ENCODE measurements around the gene SLC3A2.

SLC3A2 gene

DNA sequence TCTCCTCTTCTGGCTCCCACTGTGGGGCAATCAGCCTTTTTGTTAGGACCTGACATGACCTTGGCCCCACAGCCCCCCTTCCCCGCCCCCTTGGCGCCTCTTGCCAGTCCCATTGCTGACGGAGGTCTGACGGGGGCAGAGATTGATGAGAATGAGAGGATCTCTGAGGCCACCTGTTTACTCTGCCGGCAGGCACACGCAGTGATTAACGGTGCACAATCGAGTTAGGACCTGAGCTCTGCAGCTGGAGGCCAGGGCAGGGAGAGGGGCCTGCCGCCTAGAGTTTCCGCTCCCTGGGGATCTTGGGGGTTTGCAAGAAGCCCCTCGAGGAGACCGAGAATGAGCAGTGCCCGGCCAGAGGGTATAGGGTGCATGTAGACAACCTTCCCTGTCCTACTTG, 47.3 kb downstream of the SLC3A2 start:
- peaks cover 10 to 78% (median 40%) of the 10 kb centered on the region in 5 experiments for H3K27me3 ChIP-seq (replicated peaks in 2 of 5; ENCODE audit: control insufficient read depth in 4 of 5, insufficient read depth in 5 of 5, low read length in 4 of 5)
- H3K36me3 ChIP-seq (ENCODE audit: control insufficient read depth in 4 of 4, insufficient read depth in 4 of 4, low read length in 3 of 4) = no peaks in the 10 kb centered on the region
- 24% methylated on average over 10 of the region's 13 CpGs for WGBS (ENCODE audit: insufficient coverage)
- CTCF ChIA-PET = no interaction called here
- peaks cover 0 to 25% (median 20%) of the 10 kb centered on the region in 4 experiments for H3K4me1 ChIP-seq (ENCODE audit: control extremely low read depth in 1 of 4, control insufficient read depth in 4 of 4, insufficient read depth in 4 of 4, low read length in 3 of 4)
- POLR2A ChIA-PET = no interaction called here
- DNase-seq = peak in 1 of 3 donors; percentile 20
- H3K4me3 ChIP-seq (ENCODE audit: control insufficient read depth in 1 of 7, extremely low read depth in 1 of 7, insufficient read depth in 4 of 7, low read depth in 2 of 7, low read length in 6 of 7) = no peak overlapping the region
- H3K27ac ChIP-seq (ENCODE audit: insufficient read depth in 1 of 2, low read depth in 1 of 2, low read length in 2 of 2, poor library complexity in 1 of 2, severe bottlenecking in 2 of 2) = no peak overlapping the region
- H3K9me3 ChIP-seq (ENCODE audit: control extremely low read depth in 1 of 5, control insufficient read depth in 4 of 5, insufficient read depth in 2 of 5, low read depth in 1 of 5, low read length in 4 of 5) = peaks cover 0 to 1% (median 0%) of the 10 kb centered on the region in 5 experiments

DNA sequence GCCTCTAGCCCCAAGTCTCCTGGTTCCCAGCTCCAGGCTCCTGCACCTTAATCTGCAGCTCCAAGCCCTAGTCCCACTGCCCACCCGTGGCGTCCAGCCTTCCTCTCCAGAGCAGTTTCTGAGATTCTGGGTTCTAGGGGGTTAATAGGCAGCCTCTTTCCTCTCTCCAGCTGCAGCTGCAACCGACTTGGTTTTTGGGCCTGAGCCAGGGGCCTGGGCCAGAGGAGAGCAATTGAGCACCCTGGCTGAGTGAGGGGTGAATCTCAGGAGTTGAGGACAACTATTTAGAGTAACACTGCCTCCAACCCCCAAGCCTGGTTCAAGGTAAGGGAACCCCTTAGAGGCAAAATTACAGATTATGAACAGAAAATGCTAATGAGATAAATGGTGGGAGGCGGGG, 49.5 kb downstream of the SLC3A2 start:
- Histone ChIP-seq H3K9me3 (ENCODE audit: control extremely low read depth in 1 of 5, control insufficient read depth in 4 of 5, insufficient read depth in 2 of 5, low read depth in 1 of 5, low read length in 4 of 5) (no peaks in the 10 kb centered on the region), H3K4me3 (ENCODE audit: control insufficient read depth in 1 of 7, extremely low read depth in 1 of 7, insufficient read depth in 4 of 7, low read depth in 2 of 7, low read length in 6 of 7) (no peak overlapping the region), H3K4me1 (ENCODE audit: control extremely low read depth in 1 of 4, control insufficient read depth in 4 of 4, insufficient read depth in 4 of 4, low read length in 3 of 4) (peaks cover 0 to 17% (median 12%) of the 10 kb centered on the region in 4 experiments), H3K27me3 (replicated peaks in 2 of 5; ENCODE audit: control insufficient read depth in 4 of 5, insufficient read depth in 5 of 5, low read length in 4 of 5) (peaks cover 10 to 58% (median 36%) of the 10 kb centered on the region in 5 experiments), H3K27ac (ENCODE audit: insufficient read depth in 1 of 2, low read depth in 1 of 2, low read length in 2 of 2, poor library complexity in 1 of 2, severe bottlenecking in 2 of 2) (no peak overlapping the region), H3K36me3 (ENCODE audit: control insufficient read depth in 4 of 4, insufficient read depth in 4 of 4, low read length in 3 of 4) (no peaks in the 10 kb centered on the region)
- 100% methylated on average over 1 of the region's 4 CpGs for WGBS (ENCODE audit: insufficient coverage)
- POLR2A ChIA-PET = no interaction called here
- DNase-seq = no peak
- CTCF ChIA-PET = interaction anchor here (1.3 to 1.9 kb wide), 2 partner anchors 21 to 24 kb away, joined by 3 to 6 read pairs; no protein-coding TSS in a partner anchor

DNA sequence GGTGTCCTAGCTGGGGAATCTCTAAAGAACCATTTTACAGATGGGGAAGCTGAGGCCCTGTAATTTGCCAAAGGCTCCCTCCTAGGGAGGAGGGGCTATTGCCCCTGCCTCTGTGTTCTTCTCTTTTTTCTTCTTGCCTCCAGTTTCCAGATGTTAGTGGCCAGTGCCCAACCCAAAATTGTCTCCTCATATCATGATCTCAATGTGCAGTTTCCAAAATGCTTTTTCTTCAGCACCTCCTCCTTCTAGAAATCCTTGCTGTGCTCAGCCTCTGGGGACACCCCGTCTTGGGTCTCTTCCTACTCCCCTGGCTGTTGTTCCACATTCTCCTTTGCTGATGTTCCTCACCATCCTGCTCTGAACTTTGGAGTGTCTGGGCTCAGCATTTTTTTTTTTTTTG, 50.0 kb downstream of the SLC3A2 start:
- 63% methylated on average over 1 of the region's 1 CpG for WGBS (ENCODE audit: insufficient coverage)
- CTCF ChIA-PET = interaction anchor here (1.9 kb wide), 1 partner anchor 24 kb away, joined by 6 read pairs; no protein-coding TSS in a partner anchor
- Histone ChIP-seq H3K4me1 (ENCODE audit: control extremely low read depth in 1 of 4, control insufficient read depth in 4 of 4, insufficient read depth in 4 of 4, low read length in 3 of 4) (peaks cover 0 to 14% (median 10%) of the 10 kb centered on the region in 4 experiments), H3K27me3 (replicated peaks in 2 of 5; ENCODE audit: control insufficient read depth in 4 of 5, insufficient read depth in 5 of 5, low read length in 4 of 5) (peaks cover 10 to 52% (median 36%) of the 10 kb centered on the region in 5 experiments), H3K4me3 (ENCODE audit: control insufficient read depth in 1 of 7, extremely low read depth in 1 of 7, insufficient read depth in 4 of 7, low read depth in 2 of 7, low read length in 6 of 7) (no peak overlapping the region), H3K36me3 (ENCODE audit: control insufficient read depth in 4 of 4, insufficient read depth in 4 of 4, low read length in 3 of 4) (no peaks in the 10 kb centered on the region), H3K27ac (ENCODE audit: insufficient read depth in 1 of 2, low read depth in 1 of 2, low read length in 2 of 2, poor library complexity in 1 of 2, severe bottlenecking in 2 of 2) (no peak overlapping the region), H3K9me3 (ENCODE audit: control extremely low read depth in 1 of 5, control insufficient read depth in 4 of 5, insufficient read depth in 2 of 5, low read depth in 1 of 5, low read length in 4 of 5) (no peaks in the 10 kb centered on the region)
- no peak for DNase-seq
- POLR2A ChIA-PET = no interaction called here

DNA sequence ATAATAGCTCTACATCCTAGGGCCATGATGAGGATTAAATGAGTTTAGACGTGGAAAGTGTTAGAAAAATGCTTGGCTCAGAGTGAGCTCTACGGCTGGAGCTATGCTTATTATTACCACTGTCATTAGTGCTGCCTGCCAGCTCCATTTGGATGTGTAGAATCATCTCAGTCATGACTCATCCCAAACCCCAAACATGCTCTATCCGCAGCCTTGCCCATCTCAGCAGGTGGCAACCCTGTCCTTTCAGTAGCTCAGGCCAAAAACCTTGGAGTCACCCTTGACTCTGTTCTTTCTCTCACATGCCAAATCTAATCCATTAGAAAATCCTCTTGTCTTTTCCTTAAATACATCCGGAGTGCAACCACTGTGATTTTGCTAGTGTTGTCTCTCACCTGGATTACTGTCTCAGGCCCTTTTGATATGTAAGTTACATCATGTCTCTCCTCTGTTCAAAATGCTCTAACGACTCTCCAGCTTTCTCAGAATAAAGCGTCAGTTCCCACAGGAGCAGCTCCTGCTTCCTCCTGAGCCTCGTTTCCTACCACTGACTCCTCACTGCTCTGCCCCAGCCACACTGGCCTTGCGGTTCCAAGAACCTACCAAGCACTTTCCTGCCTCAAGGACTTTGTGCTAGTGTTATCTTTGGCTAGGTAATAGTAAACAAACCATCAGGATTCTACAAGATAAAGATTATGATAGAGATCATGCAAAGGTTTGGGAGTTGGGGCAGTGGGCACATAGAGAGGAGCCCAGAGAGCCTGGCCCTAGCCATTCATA, 51.0 kb downstream of the SLC3A2 start:
- H3K4me3 ChIP-seq (ENCODE audit: control insufficient read depth in 1 of 7, extremely low read depth in 1 of 7, insufficient read depth in 4 of 7, low read depth in 2 of 7, low read length in 6 of 7) = no peak overlapping the region
- no peaks in the 10 kb centered on the region for H3K36me3 ChIP-seq (ENCODE audit: control insufficient read depth in 4 of 4, insufficient read depth in 4 of 4, low read length in 3 of 4)
- DNase-seq = no peak
- H3K27ac ChIP-seq (ENCODE audit: insufficient read depth in 1 of 2, low read depth in 1 of 2, low read length in 2 of 2, poor library complexity in 1 of 2, severe bottlenecking in 2 of 2) = no peak overlapping the region
- H3K27me3 ChIP-seq (replicated peaks in 2 of 5; ENCODE audit: control insufficient read depth in 4 of 5, insufficient read depth in 5 of 5, low read length in 4 of 5) = peaks cover 10 to 42% (median 28%) of the 10 kb centered on the region in 5 experiments
- H3K9me3 ChIP-seq (ENCODE audit: control extremely low read depth in 1 of 5, control insufficient read depth in 4 of 5, insufficient read depth in 2 of 5, low read depth in 1 of 5, low read length in 4 of 5) = no peaks in the 10 kb centered on the region
- H3K4me1 ChIP-seq (ENCODE audit: control extremely low read depth in 1 of 4, control insufficient read depth in 4 of 4, insufficient read depth in 4 of 4, low read length in 3 of 4) = peaks cover 0 to 4% (median under 1%) of the 10 kb centered on the region in 4 experiments
- ChIA-PET POLR2A (no interaction called here), CTCF (interaction anchor here (1.9 kb wide), 1 partner anchor 25 kb away, joined by 6 read pairs; no protein-coding TSS in a partner anchor)
- 90% methylated on average over 4 of the region's 8 CpGs for WGBS (ENCODE audit: insufficient coverage)

DNA sequence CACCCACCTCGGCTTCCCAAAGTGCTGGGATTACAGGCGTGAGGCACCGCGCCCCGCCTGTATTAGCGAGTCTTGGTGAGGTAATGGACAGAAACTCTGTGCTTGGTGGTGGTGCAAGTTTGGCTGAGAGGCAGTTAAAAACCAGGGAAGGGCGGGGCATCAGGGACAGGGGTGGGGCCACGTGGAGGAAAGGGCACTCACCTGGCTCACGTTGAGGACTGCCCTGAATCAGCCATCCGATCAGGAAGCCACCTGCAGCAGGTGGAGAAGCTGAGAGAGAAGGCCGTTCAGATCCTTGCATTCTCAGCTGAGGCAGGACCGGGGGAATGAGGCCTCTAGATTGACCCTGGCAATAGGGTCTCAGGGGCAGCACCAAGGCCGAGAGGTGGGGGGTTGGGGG, 52.6 kb downstream of the SLC3A2 start:
- no peak overlapping the region for H3K4me3 ChIP-seq (ENCODE audit: control insufficient read depth in 1 of 7, extremely low read depth in 1 of 7, insufficient read depth in 4 of 7, low read depth in 2 of 7, low read length in 6 of 7)
- 87% methylated on average over 11 of the region's 13 CpGs for WGBS (ENCODE audit: insufficient coverage)
- H3K9me3 ChIP-seq (ENCODE audit: control extremely low read depth in 1 of 5, control insufficient read depth in 4 of 5, insufficient read depth in 2 of 5, low read depth in 1 of 5, low read length in 4 of 5) = peaks cover 0 to 2% (median 0%) of the 10 kb centered on the region in 5 experiments
- ChIA-PET CTCF (no interaction called here), POLR2A (no interaction called here)
- no peak for DNase-seq
- peaks cover 4 to 26% (median 14%) of the 10 kb centered on the region in 5 experiments for H3K27me3 ChIP-seq (replicated peaks in 2 of 5; ENCODE audit: control insufficient read depth in 4 of 5, insufficient read depth in 5 of 5, low read length in 4 of 5)
- no peaks in the 10 kb centered on the region for H3K4me1 ChIP-seq (ENCODE audit: control extremely low read depth in 1 of 4, control insufficient read depth in 4 of 4, insufficient read depth in 4 of 4, low read length in 3 of 4)
- no peak overlapping the region for H3K27ac ChIP-seq (ENCODE audit: insufficient read depth in 1 of 2, low read depth in 1 of 2, low read length in 2 of 2, poor library complexity in 1 of 2, severe bottlenecking in 2 of 2)
- no peaks in the 10 kb centered on the region for H3K36me3 ChIP-seq (ENCODE audit: control insufficient read depth in 4 of 4, insufficient read depth in 4 of 4, low read length in 3 of 4)

DNA sequence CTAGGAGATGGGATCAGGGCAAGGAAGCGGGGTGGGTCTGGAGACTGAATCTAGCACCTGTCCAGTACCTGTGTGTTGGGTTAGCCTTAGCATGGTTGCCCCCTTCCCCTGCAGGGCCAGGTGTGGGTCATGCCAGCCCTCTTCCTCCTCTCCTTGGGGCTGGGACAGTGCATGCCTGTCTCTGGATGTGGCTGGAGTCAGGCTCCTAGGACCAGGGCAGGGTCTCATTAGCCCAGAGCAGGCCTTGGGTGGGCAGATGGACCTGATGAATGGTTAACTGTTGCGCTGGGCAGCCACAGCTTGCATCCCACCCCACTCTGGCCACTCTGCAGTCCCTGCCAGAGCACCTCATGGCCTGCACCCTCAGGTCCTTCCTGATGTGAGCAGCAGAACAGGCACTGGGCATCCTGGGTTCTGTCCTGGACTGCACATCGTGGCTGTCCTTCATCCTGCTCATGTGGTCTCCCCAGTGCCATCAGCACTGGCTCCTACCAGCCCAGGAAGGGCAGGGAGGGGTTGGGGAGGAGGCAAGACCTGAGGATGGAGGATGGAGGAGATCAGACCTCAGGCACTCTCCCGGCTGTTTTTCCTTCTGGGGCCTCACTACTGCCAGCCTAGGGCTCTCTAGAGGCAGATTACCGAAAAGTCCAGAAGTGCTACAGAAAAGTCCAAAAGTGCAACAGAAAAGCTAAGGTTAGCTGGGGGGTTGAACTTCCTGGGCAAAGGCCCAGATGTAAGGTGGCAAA, 53.2 kb downstream of the SLC3A2 start:
- WGBS (ENCODE audit: insufficient coverage) = 94% methylated on average over 4 of the region's 5 CpGs
- ChIA-PET CTCF (no interaction called here), POLR2A (no interaction called here)
- no peak for DNase-seq
- Histone ChIP-seq H3K27ac (ENCODE audit: insufficient read depth in 1 of 2, low read depth in 1 of 2, low read length in 2 of 2, poor library complexity in 1 of 2, severe bottlenecking in 2 of 2) (no peak overlapping the region), H3K9me3 (ENCODE audit: control extremely low read depth in 1 of 5, control insufficient read depth in 4 of 5, insufficient read depth in 2 of 5, low read depth in 1 of 5, low read length in 4 of 5) (peaks cover 0 to 2% (median 0%) of the 10 kb centered on the region in 5 experiments), H3K4me3 (ENCODE audit: control insufficient read depth in 1 of 7, extremely low read depth in 1 of 7, insufficient read depth in 4 of 7, low read depth in 2 of 7, low read length in 6 of 7) (no peak overlapping the region), H3K4me1 (ENCODE audit: control extremely low read depth in 1 of 4, control insufficient read depth in 4 of 4, insufficient read depth in 4 of 4, low read length in 3 of 4) (no peaks in the 10 kb centered on the region), H3K36me3 (ENCODE audit: control insufficient read depth in 4 of 4, insufficient read depth in 4 of 4, low read length in 3 of 4) (no peaks in the 10 kb centered on the region), H3K27me3 (replicated peaks in 2 of 5; ENCODE audit: control insufficient read depth in 4 of 5, insufficient read depth in 5 of 5, low read length in 4 of 5) (peaks cover 0 to 20% (median 9%) of the 10 kb centered on the region in 5 experiments)

DNA sequence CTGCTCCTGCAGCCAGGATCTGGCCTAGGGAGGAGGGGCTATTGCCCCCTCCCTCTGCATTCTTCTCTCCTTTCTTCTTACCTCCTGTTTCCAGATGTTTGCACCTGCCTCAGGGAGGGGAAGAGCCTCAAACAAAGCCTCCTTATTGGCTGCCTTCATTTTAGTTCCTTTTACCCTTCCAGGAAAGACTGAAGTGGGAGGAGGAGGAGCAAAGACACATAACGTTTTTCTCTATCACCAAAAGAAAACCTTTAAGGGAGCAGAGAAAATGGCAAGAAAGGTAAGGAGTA, 53.7 kb downstream of the SLC3A2 start:
- Histone ChIP-seq H3K9me3 (ENCODE audit: control extremely low read depth in 1 of 5, control insufficient read depth in 4 of 5, insufficient read depth in 2 of 5, low read depth in 1 of 5, low read length in 4 of 5) (peaks cover 0 to 2% (median 0%) of the 10 kb centered on the region in 5 experiments), H3K27me3 (replicated peaks in 2 of 5; ENCODE audit: control insufficient read depth in 4 of 5, insufficient read depth in 5 of 5, low read length in 4 of 5) (peaks cover 0 to 15% (median 4%) of the 10 kb centered on the region in 5 experiments), H3K36me3 (ENCODE audit: control insufficient read depth in 4 of 4, insufficient read depth in 4 of 4, low read length in 3 of 4) (no peaks in the 10 kb centered on the region), H3K4me3 (ENCODE audit: control insufficient read depth in 1 of 7, extremely low read depth in 1 of 7, insufficient read depth in 4 of 7, low read depth in 2 of 7, low read length in 6 of 7) (no peak overlapping the region), H3K27ac (ENCODE audit: insufficient read depth in 1 of 2, low read depth in 1 of 2, low read length in 2 of 2, poor library complexity in 1 of 2, severe bottlenecking in 2 of 2) (no peak overlapping the region), H3K4me1 (ENCODE audit: control extremely low read depth in 1 of 4, control insufficient read depth in 4 of 4, insufficient read depth in 4 of 4, low read length in 3 of 4) (no peaks in the 10 kb centered on the region)
- ChIA-PET POLR2A (no interaction called here), CTCF (no interaction called here)
- no CpG with 5 or more reads among the region's 1 CpG for WGBS (ENCODE audit: insufficient coverage)
- no peak for DNase-seq

Measured in common myeloid progenitor, CD34-positive (primary cell).